Bronchial epithelial cell (primary cell): ENCODE results near the gene SERINC1. TPM values are rescaled to one million over a fixed set of nuclear protein-coding genes. Genes with fewer than 3 reads are reported as not detected.

Experiments used
- DNase-seq: peaks from one replicate; pipeline ENCODE4 v3.0.0-alpha.2; 2010; ENCODE audit warnings: low read depth
- FAIRE-seq: peaks from 2 replicates; lab custom pipeline; 2011; peaks lifted over from hg19 to GRCh38; lab: Jason Lieb, UNC
- H3K27me3 ChIP-seq: 2 replicates; pipeline ENCODE4 v1.5.1; 2011; ENCODE audit warnings: low read length; ENCODE audit not compliant: control insufficient read depth, insufficient read depth
- H3K36me3 ChIP-seq: 2 replicates; pipeline ENCODE4 v1.5.1; 2011; ENCODE audit warnings: low read length; ENCODE audit not compliant: control insufficient read depth, insufficient read depth
- H3K4me3 ChIP-seq: 2 replicates; pipeline ENCODE4 v1.5.1; 2011; ENCODE audit warnings: mild to moderate bottlenecking, low read depth, low read length, control low read depth
- total RNA-seq: library from RNA; depleted of rRNA; stranded (reverse); fragments of >200 nt; gene quantifications from 2 replicates; pipeline ENCODE4 v1.2.1, GENCODE V29; 2014
- TF ChIP-seq, protein P1 (sequence below): IDR thresholded peaks from 2 replicates; pipeline ENCODE4 v1.5.1; 2011; ENCODE audit warnings: mild to moderate bottlenecking, moderate library complexity, low read length, control low read depth, inconsistent platforms; ENCODE audit not compliant: insufficient read depth, severe bottlenecking

The SERINC1 gene
- total RNA-seq, 1 donor from 2014 or later: 205 TPM

- Histone ChIP-seq H3K27me3 (no peaks in the 10 kb centered on the region), H3K36me3 (no peaks in the 10 kb centered on the region), H3K4me3 (no peak overlapping the region)
- FAIRE-seq (no peak), DNase-seq (no peak)
- TF ChIP-seq, protein P1, sequence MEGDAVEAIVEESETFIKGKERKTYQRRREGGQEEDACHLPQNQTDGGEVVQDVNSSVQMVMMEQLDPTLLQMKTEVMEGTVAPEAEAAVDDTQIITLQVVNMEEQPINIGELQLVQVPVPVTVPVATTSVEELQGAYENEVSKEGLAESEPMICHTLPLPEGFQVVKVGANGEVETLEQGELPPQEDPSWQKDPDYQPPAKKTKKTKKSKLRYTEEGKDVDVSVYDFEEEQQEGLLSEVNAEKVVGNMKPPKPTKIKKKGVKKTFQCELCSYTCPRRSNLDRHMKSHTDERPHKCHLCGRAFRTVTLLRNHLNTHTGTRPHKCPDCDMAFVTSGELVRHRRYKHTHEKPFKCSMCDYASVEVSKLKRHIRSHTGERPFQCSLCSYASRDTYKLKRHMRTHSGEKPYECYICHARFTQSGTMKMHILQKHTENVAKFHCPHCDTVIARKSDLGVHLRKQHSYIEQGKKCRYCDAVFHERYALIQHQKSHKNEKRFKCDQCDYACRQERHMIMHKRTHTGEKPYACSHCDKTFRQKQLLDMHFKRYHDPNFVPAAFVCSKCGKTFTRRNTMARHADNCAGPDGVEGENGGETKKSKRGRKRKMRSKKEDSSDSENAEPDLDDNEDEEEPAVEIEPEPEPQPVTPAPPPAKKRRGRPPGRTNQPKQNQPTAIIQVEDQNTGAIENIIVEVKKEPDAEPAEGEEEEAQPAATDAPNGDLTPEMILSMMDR: no peak
Observed at GRCh38 chr6:122412001-122412400, 59.6 kb downstream of the SERINC1 start.

DNA sequence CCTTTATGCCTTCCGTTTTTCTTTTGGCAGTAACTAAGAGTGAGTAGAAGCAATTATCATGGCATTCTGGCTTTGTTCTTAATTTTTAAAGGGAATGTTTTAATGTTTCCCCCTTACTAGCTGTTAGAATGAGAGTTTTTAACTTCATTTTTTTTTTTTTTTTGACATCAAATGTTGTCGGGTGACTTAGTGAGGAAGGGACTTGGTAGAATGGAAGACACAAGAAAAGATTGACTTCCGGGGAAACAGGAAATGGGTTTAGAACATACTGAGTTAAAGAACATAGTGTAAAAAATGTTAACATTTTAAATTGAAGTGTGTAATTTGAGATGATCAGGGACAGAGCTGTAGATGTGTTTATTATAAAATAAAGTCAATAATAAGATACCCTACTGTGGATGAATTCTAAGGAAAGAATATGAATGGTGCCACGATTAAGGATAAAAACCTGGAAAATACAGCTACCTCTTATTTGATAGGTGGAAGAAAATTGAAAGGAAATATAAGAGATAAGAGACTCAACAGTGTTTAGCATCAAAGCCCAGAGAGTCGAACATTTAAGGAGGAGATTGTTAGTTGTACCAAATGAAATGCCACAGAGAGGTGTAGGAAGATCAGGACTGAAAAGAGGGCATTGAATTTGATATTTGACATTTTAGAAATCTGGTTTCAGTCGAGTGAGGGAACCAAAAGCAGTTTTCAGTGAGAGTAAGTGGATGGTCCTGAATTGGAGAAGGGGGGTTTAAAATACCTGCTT, 62.7 kb downstream of the SERINC1 start:
- no peak overlapping the region for H3K4me3 ChIP-seq
- H3K36me3 ChIP-seq: no peaks in the 10 kb centered on the region
- TF ChIP-seq, protein P1: no peak
- no peak for FAIRE-seq
- DNase-seq: no peak
- H3K27me3 ChIP-seq: no peaks in the 10 kb centered on the region

DNA sequence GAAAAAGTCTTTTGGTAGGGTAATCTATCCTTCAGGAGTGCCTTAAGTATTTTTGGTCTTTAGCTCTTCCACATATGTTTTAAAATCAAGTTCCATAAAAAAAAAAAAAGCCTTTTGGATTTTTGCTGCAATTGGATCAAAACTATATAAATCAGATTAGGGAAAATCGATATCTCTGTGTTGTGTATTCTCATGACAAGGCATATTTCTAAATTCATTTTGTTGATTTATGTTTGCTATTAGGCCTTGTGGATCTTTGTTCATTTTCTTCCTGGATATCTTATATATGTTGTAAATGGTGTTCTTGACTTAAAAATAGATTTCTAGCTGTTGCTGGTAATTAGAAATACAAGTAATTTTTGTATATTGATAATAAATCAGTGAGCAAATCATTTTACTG, 63.4 kb downstream of the SERINC1 start:
- TF ChIP-seq, protein P1: no peak
- H3K4me3 ChIP-seq: no peak overlapping the region
- FAIRE-seq: no peak
- H3K36me3 ChIP-seq: no peaks in the 10 kb centered on the region
- no peak for DNase-seq
- no peaks in the 10 kb centered on the region for H3K27me3 ChIP-seq

DNA sequence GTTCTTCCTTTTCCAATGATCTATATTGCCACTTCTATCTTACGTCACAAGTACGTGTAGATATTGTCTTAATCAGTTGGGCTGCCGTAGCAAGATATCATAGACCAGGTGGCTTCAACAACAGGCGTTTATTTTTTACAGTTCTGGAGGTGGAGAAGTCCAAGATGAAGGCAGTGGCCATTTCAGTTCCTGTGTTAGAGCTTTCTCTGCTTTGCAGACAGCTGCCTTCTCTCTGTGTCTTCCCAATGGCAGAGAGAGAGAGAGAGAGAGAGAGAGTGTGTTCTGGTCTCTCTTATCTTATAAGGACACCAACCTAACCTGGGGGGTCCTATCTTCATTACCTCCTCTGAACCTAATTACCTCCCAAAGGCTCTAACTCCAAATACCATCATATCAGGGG, 63.9 kb downstream of the SERINC1 start:
- Histone ChIP-seq H3K27me3 (no peaks in the 10 kb centered on the region), H3K4me3 (no peak overlapping the region), H3K36me3 (no peaks in the 10 kb centered on the region)
- FAIRE-seq (no peak), DNase-seq (no peak)
- TF ChIP-seq, protein P1: no peak

DNA sequence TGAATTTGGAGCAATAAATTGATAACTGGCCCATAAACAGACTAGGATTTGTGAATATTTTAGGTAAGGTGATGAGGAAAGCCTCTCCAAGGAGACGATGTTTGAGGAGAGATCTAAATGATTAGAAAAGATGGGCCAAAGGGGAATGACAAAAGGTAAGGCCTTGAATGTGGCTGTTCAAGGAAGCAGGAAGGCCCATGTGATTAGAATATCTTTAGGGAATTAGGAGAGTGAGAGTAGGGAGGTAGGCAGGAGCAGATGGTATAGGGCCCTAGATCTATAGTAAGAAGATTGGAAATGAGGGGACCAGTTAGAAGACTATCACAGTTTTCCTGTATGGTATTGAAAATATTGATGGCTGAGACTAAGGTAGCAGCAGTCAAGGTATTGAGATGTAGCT, 65.4 kb downstream of the SERINC1 start:
- no peaks in the 10 kb centered on the region for H3K27me3 ChIP-seq
- H3K36me3 ChIP-seq: no peaks in the 10 kb centered on the region
- DNase-seq (no peak), FAIRE-seq (no peak)
- TF ChIP-seq, protein P1: no peak
- H3K4me3 ChIP-seq: no peak overlapping the region

DNA sequence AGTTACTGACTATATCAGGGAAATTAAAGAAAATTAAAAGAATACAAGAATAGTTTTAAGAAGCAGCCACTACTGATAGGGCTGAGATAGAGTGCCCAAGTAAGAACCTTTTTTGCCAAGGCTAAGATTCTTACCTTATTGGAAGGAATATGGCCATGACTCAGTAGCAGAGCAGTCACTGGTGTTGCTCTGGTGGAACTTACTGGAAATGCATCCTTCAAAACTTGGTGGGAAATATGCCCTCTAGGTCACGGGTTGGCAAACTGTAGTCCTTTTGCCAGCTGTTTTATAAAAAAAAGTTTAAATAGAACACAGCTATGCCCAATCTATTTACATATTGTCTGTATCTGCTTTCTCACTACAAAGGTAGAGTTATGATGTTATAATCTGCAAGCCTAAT, 66.2 kb downstream of the SERINC1 start:
- Histone ChIP-seq H3K27me3 (no peaks in the 10 kb centered on the region), H3K36me3 (no peaks in the 10 kb centered on the region), H3K4me3 (no peak overlapping the region)
- FAIRE-seq (no peak), DNase-seq (peak; percentile 22)
- TF ChIP-seq, protein P1: peak; percentile 16
